ENCODE results near the gene ELOVL5.

ELOVL5 gene

GRCh38 chr6:53360093-53360912, 11.6 kb upstream of the ELOVL5 start:
- Histone ChIP-seq H3K36me3 (replicated peaks; ENCODE audit: insufficient read depth, low read length) (no peaks in the 10 kb centered on the region), H3K4me2 (ENCODE audit: low read depth, low read length) (peak overlapping the region; percentile 81), H3K27ac (ENCODE audit: low read length) (peak overlapping the region; percentile 47; the same call in 1 of the 2 replicates), H3K79me2 (ENCODE audit: low read length) (no peaks in the 10 kb centered on the region), H3K4me1 (ENCODE audit: low read length) (peaks cover 13% of the 10 kb centered on the region), H3F3A (ENCODE audit: insufficient read depth, low read length) (peaks cover 10% of the 10 kb centered on the region), H3K9me3 (replicated peaks; ENCODE audit: insufficient read depth, low read length) (no peaks in the 10 kb centered on the region), H4K20me1 (ENCODE audit: insufficient read depth, low read length) (no peaks in the 10 kb centered on the region), H3K9me2 (replicated peaks; ENCODE audit: insufficient read depth, low read length) (no peaks in the 10 kb centered on the region), H3K4me3 (ENCODE audit: low read length) (peak overlapping the region; percentile 83; the same call in 1 of the 2 replicates), H3K27me3 (replicated peaks; ENCODE audit: insufficient read depth, low read length) (no peaks in the 10 kb centered on the region), H2AFZ (ENCODE audit: low read length) (peak overlapping the region; percentile 98), H3K9ac (ENCODE audit: low read length) (peak overlapping the region; percentile 84; the same call in 1 of the 2 replicates)
- TF ChIP-seq EZH2phosphoT487 (IDR thresholded peaks at IDR 0.05; ENCODE audit: low read length) (no peak), CTCF (IDR thresholded peaks at IDR 0.05; ENCODE audit: low read length) (no peak), EZH2 (optimal IDR thresholded peaks at IDR 0.05; ENCODE audit: low read depth, low read length) (no peak)
- DNase-seq: no peak

GRCh38 chr6:53359843-53360092, 11.0 kb upstream of the ELOVL5 start:
- Histone ChIP-seq H3K36me3 (replicated peaks; ENCODE audit: insufficient read depth, low read length) (no peaks in the 10 kb centered on the region), H4K20me1 (ENCODE audit: insufficient read depth, low read length) (no peaks in the 10 kb centered on the region), H3K9me2 (replicated peaks; ENCODE audit: insufficient read depth, low read length) (no peaks in the 10 kb centered on the region), H2AFZ (ENCODE audit: low read length) (peak overlapping the region; percentile 98), H3F3A (ENCODE audit: insufficient read depth, low read length) (peaks cover 10% of the 10 kb centered on the region), H3K9ac (ENCODE audit: low read length) (peak overlapping the region; percentile 84), H3K27me3 (replicated peaks; ENCODE audit: insufficient read depth, low read length) (no peaks in the 10 kb centered on the region), H3K4me3 (ENCODE audit: low read length) (peak overlapping the region; percentile 83), H3K27ac (ENCODE audit: low read length) (peak overlapping the region; percentile 47; the same call in 1 of the 2 replicates), H3K9me3 (replicated peaks; ENCODE audit: insufficient read depth, low read length) (no peaks in the 10 kb centered on the region), H3K4me2 (ENCODE audit: low read depth, low read length) (peak overlapping the region; percentile 81), H3K79me2 (ENCODE audit: low read length) (no peaks in the 10 kb centered on the region), H3K4me1 (ENCODE audit: low read length) (peaks cover 13% of the 10 kb centered on the region)
- TF ChIP-seq EZH2 (optimal IDR thresholded peaks at IDR 0.05; ENCODE audit: low read depth, low read length) (no peak), CTCF (IDR thresholded peaks at IDR 0.05; ENCODE audit: low read length) (no peak), EZH2phosphoT487 (IDR thresholded peaks at IDR 0.05; ENCODE audit: low read length) (no peak)
- no peak for DNase-seq

- Histone ChIP-seq H3K4me3 (ENCODE audit: low read length) (peak overlapping the region; percentile 89), H3K9me2 (replicated peaks; ENCODE audit: insufficient read depth, low read length) (no peaks in the 10 kb centered on the region), H3K36me3 (replicated peaks; ENCODE audit: insufficient read depth, low read length) (no peaks in the 10 kb centered on the region), H3K27me3 (replicated peaks; ENCODE audit: insufficient read depth, low read length) (no peaks in the 10 kb centered on the region), H4K20me1 (ENCODE audit: insufficient read depth, low read length) (no peaks in the 10 kb centered on the region), H3K4me2 (ENCODE audit: low read depth, low read length) (peak overlapping the region; percentile 81), H3F3A (ENCODE audit: insufficient read depth, low read length) (peaks cover 10% of the 10 kb centered on the region), H3K9ac (ENCODE audit: low read length) (peak overlapping the region; percentile 84), H2AFZ (ENCODE audit: low read length) (peak overlapping the region; percentile 98), H3K4me1 (ENCODE audit: low read length) (peaks cover 13% of the 10 kb centered on the region), H3K9me3 (replicated peaks; ENCODE audit: insufficient read depth, low read length) (no peaks in the 10 kb centered on the region), H3K27ac (ENCODE audit: low read length) (peak overlapping the region; percentile 47; the same call in 1 of the 2 replicates), H3K79me2 (ENCODE audit: low read length) (no peaks in the 10 kb centered on the region)
- DNase-seq: peak; percentile 93
- TF ChIP-seq CTCF (IDR thresholded peaks at IDR 0.05; ENCODE audit: low read length): no peak
- no peak for TF ChIP-seq EZH2 (optimal IDR thresholded peaks at IDR 0.05; ENCODE audit: low read depth, low read length)
- TF ChIP-seq EZH2phosphoT487 (IDR thresholded peaks at IDR 0.05; ENCODE audit: low read length): no peak
These were observed 10.5 kb upstream of the ELOVL5 start for GRCh38 chr6:53359095-53359842.

Measured in MM.1S (cell line).